Measurements from ENCODE around the gene ARL3.

Gene ARL3

DNA sequence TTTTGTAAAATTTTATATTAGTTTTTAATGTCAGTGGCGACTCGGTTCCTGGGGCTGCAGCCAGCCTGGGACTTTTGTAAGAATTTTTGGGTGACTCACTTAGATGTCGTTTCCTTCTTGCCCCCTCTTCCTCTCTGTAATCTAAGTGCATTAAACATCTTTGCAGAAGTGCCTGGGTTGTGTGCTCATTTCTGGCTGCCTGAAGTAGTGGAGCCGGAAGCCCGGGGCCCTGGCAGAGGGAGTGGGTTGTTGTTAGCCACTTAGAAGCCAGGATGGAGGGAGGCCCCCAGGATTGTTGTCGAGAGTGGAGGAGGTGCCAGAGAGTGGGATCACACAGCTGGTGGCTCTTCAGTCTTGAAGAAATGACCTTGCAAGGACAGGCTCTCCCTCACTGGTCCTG is 80.9 kb downstream of the ARL3 start:
- DNase-seq: peak; percentile 71

- DNase-seq: peak; percentile 49
Measured at GRCh38 chr10:102632394-102633111, 81.6 kb downstream of the ARL3 start.

GRCh38 chr10:102631525-102632393 is 82.4 kb downstream of the ARL3 start:
- no peak for DNase-seq

DNA sequence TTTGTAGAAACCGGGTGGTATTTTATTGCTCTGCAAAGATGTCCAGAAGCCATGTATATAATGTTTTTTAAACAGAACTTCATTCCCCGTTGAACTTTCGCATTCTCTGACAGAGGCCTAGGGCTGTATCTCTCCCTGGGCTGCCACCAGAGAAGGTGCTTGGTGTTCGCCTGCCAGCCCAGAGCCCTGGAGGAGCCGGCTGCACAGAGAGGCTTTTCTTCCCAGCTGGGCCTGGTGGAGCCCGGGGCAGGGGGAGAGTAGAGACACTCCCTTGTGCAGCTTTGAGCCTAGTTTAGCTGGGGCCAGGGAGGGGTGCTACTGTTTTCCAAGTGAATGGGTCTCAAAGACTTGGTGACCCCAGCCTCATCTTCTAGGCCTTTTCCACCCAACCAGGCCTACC is 83.5 kb downstream of the ARL3 start:
- no peak for DNase-seq

DNA sequence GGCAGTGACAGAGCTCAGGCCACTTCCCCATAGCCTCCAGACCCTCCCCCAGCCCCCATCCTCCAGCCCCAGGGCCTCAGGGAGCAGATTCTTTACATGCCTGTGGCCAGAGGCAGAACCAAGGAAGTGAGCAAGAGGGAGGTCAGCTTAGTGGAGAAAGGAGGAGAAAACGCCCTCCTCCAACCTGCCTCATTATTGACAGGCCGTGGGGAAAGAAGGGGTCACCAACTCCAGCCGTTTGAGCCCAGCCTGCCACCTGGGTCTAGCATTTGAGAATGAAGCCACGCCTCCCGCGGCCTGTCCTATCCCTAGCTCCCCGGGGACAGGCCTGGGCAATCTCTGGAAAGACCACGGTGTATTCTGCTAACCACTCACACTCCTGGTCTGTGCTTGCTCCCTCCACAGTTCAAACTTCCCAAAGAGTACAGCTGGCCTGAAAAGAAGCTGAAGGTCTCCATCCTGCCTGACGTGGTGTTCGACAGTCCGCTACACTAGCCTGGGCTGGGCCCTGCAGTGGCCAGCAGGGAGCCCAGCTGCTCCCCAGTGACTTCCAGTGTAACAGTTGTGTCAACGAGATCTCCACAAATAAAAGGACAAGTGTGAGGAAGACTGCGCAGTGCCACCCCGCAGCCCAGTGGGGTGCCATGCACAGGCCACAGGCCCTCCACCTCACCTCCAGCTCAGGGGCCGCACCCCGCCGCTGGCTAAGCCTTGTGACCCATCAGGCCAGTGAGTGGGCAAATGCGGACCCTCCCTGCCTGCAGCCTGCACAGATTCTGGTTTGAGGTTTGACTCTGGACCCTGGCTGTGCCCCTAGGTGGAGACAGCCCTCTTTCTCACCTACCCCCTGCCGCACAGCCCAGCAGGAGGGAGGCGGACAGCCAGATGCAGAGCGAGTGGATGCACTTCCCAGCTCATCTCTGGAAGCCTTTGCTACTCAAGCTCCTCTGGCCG is 84.3 kb downstream of the ARL3 start:
- peak; percentile 94 for DNase-seq

- peak; percentile 37 for DNase-seq
Measured at GRCh38 chr10:102628451-102628911, 85.7 kb downstream of the ARL3 start.

GRCh38 chr10:102627736-102628293 is 86.4 kb downstream of the ARL3 start:
- peak; percentile 85 for DNase-seq

- DNase-seq: peak; percentile 42
Measured at GRCh38 chr10:102627291-102627735, 86.9 kb downstream of the ARL3 start.

DNA sequence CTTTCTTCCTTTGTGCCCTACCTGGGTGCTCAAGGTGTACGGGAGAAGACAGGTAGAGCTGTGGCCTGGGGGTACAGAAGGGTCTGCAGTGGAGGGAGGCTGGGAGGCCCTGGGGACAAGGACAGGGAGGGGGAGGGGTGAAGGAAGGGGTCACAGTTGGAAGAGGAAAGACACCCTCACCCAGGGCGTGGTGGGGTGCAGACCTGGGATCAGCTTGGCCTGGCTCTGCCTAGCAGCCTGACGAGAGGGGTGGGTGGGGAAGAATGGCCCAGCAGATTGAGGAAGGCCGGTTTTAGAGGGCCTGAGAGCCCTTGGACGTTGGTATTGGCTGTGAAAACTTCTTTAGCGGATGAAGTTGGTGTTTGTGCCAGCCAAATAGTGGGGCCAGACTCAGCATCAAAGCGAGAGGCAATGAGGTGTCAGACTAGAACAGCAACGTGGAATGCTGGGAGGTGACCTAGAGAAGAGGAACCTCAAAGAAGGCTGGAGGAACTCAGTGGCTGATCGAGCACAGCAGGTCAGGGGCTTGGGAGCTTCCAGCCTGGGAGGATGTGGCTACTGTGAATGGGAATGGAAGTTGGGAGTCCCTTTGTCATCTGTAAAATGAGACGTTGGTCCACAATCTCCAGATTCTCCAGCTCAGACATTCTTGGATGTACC is 88.0 kb downstream of the ARL3 start:
- no peak for DNase-seq

- no peak for DNase-seq
Measured at GRCh38 chr10:102624751-102625645, 89.2 kb downstream of the ARL3 start.

GRCh38 chr10:102624094-102624493 is 90.1 kb downstream of the ARL3 start:
- DNase-seq: no peak

Measured in fibroblast of skin of scalp (primary cell).